Activated naive CD8-positive, alpha-beta T cell (primary cell): ENCODE measurements around the gene CCDC85C.

ENCODE experiments used
- H3K27ac Mint-ChIP-seq: one replicate; pipeline ENCODE4 v1.8.0; 2021; ENCODE audit warnings: mixed read lengths
- H3K27me3 Mint-ChIP-seq: one replicate; pipeline ENCODE4 v1.8.0; 2021; ENCODE audit warnings: mixed read lengths
- H3K36me3 Mint-ChIP-seq: one replicate; pipeline ENCODE4 v1.8.0; 2021; ENCODE audit warnings: mixed read lengths
- H3K4me1 Mint-ChIP-seq: one replicate; pipeline ENCODE4 v1.8.0; 2021; ENCODE audit warnings: low read depth, mixed read lengths
- H3K4me3 Mint-ChIP-seq: one replicate; pipeline ENCODE4 v1.8.0; 2021; ENCODE audit warnings: mild to moderate bottlenecking, mixed read lengths
- H3K9me3 Mint-ChIP-seq: one replicate; pipeline ENCODE4 v1.8.0; 2021; ENCODE audit warnings: low read depth, mixed read lengths

The CCDC85C gene

DNA sequence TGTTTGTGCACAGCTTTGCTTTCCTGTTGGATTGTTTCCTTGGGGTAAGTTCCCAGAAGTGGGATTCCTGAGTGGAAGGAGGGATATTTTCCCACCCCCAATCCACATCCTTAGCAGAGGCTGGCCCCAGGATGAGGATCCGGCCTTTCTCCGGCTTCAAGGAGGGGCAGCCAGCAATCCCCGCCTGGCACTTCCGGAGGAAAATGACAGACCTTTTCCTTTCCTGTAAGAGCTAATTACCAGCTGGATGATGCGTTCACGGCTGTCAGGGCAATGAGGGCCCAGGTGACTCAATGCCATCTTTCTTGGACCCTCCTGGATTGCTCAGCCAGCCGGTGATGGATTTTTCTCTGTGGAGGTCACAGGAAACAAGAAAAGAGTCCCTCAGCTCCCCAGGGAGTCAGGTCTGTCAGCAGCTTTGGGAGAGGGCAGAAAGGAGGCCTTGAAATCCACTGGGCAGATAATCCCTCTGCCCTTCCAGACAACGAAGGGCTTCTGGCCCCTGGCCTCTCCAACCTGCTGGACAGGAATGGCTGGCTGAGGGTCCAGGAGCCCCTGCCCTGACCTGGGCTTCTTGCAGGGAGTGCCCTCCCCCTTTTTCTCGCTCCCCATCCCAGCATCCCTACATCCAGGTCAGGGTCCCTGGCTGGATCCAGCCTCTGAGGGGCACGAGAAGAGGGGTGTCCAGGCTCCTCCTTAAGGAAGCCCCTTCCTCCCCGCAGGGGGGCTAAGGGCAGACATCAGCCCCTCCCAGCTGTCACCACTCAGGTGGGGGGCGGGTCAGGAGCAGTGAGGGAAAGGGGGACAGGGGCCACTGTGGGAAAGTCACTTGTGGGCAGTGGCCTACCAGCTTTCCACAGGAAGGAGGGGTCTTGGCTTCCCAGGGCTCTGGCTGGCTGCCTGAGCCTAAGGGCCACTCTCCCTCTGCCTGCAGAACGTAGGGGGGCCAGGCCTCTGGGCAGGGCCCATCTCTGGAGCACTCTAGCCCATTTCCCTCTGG is 16.1 kb upstream of the CCDC85C start:
- Mint-ChIP-seq H3K27me3 (peaks cover 19% of the 10 kb centered on the region), H3K4me3 (no peak overlapping the region), H3K27ac (no peak overlapping the region), H3K4me1 (peaks cover 1% of the 10 kb centered on the region), H3K36me3 (no peaks in the 10 kb centered on the region), H3K9me3 (no peaks in the 10 kb centered on the region)

DNA sequence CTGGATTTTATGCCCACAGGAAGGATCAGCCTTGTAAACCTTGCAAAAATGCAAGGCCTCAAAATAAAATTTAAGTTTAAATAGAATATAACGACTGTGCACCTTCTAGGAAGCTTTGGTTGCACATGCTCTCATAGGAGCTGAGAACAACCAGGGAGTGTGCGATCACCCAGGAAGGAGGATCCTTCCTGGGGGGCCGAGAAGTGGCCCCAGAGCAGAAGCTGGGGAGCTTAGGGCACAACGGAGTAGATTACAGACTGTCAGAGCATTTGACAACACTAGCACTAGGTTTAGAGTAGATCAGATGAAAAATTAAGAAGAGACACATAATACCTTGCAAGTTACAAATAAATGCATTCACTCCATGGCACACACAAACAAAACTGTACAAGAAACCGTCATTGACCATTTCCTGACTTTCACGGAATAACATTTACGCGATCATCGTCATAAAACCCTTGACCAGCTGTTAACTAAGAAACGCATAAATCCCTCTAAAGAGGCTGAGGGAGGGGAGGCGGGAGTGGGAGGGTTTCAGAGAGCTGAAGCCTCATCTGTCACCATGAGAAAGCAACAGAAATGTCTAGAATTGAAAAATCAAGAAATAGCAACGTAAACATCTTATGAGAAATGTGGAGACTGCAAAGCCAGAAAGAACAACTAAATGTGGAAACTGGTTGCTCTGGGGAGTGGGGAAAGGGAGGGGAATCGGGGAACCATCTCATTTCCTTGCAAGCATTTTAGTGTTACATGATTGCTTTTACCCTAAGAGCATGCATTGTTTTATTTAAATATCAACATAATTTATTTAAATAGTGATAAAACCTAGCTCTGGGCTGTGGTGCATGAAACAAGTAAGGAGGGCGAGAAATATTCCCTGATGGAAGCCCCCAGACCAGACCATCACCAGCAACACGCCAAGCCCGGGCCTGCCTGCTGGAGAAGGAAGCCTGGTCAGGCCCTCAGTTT is 13.1 kb upstream of the CCDC85C start:
- Mint-ChIP-seq H3K4me1 (peaks cover 1% of the 10 kb centered on the region), H3K36me3 (no peaks in the 10 kb centered on the region), H3K27ac (no peak overlapping the region), H3K4me3 (no peak overlapping the region), H3K9me3 (no peaks in the 10 kb centered on the region), H3K27me3 (peaks cover 11% of the 10 kb centered on the region)

DNA sequence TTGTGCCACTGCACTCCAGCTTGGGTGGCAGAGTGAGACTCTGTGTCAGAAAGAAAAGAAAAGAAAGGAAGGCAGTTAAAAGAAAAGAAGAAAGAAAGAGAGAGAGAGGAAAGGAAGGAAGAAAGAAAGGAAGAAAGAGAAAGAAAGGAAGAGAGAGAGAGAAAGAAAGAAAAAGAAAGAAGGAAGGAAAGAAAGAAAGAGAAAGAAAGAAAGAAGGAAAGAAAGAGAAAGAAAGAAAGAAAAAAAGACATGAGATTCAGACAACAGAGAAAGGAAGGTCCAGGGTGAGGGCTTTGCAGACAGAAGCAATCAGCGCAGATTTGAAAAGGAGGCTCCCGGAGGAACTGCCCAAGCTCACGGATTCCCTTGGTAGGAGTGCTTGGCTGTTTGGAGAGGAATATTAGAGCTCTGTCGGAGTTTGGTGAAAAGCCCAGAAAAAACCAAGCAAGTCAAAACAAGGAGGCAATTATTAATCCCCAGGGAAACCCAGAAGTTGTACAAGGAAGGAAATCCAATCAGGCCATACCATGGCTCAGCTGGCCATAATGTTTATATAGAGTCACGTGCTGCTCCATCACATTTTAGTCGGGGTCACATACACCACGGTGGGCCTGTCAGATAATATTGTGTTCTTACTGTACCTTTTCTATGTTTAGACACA is 11.6 kb upstream of the CCDC85C start:
- Mint-ChIP-seq H3K27ac (no peak overlapping the region), H3K27me3 (peaks cover 9% of the 10 kb centered on the region), H3K9me3 (no peaks in the 10 kb centered on the region), H3K4me3 (no peak overlapping the region), H3K36me3 (no peaks in the 10 kb centered on the region), H3K4me1 (peaks cover 1% of the 10 kb centered on the region)

DNA sequence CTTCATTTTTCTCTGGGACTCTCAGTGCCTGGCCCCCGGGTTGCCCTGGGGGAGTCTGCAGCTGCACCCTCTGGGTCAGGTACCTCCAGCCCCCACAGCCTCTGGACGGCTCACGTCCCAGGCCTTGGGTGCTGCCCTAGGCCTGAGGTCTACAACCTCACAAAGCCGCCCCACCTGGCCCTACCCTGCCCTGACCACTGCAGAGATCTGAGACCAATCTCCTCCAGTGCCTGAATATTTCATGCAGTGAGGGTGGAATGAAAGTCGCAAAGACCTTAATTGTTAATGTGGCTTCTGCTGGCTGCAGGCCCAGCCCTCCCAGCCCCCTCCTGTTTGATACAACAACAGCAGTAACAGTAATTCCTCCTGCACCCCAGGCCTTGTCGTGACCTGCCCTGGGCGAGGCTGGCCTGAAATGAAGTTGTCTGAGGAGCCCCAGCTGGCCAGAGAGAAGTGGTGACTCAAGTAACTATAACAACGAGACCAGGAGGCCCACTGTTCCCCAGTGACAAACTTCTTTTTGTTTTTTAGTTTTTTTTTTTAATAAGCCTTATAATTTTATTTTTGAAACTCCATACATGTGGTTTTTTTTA is 8.8 kb upstream of the CCDC85C start:
- Mint-ChIP-seq H3K4me1 (peaks cover 3% of the 10 kb centered on the region), H3K9me3 (no peaks in the 10 kb centered on the region), H3K36me3 (no peaks in the 10 kb centered on the region), H3K27ac (no peak overlapping the region), H3K4me3 (no peak overlapping the region), H3K27me3 (peaks cover 8% of the 10 kb centered on the region)

DNA sequence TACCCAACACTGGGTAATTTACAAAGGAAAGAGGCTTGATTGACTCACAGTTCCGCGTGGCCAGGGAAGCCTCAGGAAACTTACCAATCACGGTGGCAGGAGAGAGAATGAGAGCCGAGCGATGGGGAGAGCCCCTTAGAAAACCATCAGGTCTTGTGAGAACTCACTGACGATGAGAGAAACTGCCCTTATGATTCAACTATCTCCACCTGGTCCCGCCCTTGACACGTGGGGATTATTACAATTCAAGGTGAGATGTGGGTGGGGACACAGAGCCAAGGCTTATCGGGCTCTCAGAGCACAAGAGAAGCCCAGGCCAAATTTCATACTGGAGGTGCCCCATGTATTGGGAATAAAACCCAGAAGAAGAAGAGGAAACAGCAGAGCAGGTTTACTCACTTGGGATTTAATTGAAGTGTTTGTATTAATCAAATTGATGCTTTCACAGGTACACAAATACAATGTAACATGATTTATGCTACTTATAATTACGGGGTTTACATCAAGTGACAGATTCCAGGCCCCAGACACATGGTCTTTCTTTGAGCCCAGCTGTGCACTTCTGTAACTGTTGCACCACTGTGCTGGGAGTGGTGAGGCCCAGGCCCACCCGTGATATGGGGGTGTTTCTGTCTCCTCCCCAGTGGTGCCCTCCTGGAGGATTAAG is 8.2 kb upstream of the CCDC85C start:
- Mint-ChIP-seq H3K27ac (no peak overlapping the region), H3K27me3 (peaks cover 7% of the 10 kb centered on the region), H3K36me3 (no peaks in the 10 kb centered on the region), H3K4me1 (peaks cover 3% of the 10 kb centered on the region), H3K4me3 (no peak overlapping the region), H3K9me3 (no peaks in the 10 kb centered on the region)

DNA sequence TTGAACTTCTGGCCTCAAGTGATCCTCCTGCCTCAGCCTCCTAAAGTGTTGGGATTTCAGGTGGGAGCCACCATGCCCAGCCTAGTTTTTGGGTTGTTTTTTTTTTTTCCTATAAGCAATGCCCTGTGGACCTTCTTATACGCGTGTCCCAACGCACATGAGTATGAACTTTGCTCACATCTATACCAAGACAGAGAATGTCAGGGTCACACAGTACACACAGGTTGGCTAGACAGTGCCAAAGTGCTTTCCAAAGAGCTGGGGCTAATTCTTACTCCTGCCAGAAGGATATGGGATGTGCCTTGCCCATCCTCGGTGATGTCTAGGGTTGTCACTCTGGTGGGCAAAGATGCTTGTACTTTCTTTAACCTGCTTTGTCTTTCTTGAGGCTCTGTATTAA is 7.6 kb upstream of the CCDC85C start:
- H3K27me3 Mint-ChIP-seq: peaks cover 5% of the 10 kb centered on the region
- no peaks in the 10 kb centered on the region for H3K9me3 Mint-ChIP-seq
- H3K4me1 Mint-ChIP-seq: peaks cover 3% of the 10 kb centered on the region
- no peak overlapping the region for H3K4me3 Mint-ChIP-seq
- no peaks in the 10 kb centered on the region for H3K36me3 Mint-ChIP-seq
- H3K27ac Mint-ChIP-seq: no peak overlapping the region

DNA sequence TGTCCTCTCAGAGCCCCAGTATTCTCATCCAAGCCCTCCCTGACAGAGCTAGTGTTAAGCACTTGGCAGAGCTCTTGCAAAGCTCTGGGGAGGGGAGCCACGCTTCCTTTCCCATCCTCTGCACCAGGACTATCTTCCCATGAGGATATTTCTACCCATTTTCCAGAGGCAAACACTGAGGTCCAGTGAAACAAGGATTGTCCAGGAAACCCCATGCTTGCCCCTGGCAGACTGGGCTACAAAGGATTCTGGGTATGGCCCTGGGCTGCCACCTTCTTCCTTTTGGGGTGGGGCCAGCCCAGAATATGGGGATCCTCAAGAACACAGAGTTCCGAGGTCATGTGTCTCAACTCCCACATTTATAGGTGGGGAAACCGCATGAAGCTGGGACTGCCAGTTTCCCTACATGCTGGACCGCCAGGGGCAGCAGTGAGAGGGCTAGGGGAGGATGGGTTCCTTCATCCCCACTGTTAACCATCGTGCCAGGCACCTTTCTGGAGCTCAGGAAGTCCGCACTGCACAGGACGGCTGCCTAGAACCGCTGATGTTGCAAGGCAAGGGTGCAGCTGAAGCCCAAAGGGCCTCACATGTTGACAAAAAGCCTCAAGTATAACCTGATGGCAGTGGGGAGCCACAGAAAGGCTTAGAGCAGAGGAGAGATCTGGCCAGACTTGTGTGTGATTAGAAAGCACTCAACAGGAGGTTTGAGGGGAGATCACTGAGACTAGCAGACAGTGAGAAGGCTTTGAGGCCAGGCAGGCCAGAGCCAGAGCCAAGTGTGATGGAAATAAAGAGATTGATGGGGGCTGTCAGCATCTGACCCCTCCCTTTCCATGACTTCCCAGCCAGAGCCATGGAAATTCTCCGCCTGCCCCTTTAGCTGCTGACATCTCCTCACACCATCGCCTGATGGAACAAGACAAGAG is 5.5 kb upstream of the CCDC85C start:
- Mint-ChIP-seq H3K27me3 (no peaks in the 10 kb centered on the region), H3K4me1 (peaks cover 8% of the 10 kb centered on the region), H3K36me3 (no peaks in the 10 kb centered on the region), H3K4me3 (no peak overlapping the region), H3K27ac (no peak overlapping the region), H3K9me3 (no peaks in the 10 kb centered on the region)

DNA sequence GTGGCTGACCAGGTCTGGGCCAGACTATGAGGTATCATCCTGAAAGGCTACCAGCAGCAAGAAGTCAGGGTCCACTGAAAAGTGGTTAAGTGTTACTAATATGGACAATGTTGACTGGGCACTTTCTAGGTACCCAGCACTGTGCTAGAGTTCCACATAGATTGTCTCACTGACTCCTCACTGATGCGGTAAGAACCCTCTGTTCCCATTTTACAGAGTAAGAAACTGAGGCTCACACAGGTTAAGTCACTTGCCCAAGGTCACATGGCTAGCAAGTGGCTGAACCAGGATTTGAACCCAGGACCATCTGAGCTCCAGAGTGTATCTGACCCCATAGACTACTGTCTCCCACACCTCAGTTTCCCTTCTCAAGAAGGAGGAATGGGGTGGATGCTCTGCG is 4.6 kb upstream of the CCDC85C start:
- Mint-ChIP-seq H3K9me3 (no peaks in the 10 kb centered on the region), H3K27ac (no peak overlapping the region), H3K4me1 (peaks cover 8% of the 10 kb centered on the region), H3K36me3 (no peaks in the 10 kb centered on the region), H3K27me3 (no peaks in the 10 kb centered on the region), H3K4me3 (no peak overlapping the region)

DNA sequence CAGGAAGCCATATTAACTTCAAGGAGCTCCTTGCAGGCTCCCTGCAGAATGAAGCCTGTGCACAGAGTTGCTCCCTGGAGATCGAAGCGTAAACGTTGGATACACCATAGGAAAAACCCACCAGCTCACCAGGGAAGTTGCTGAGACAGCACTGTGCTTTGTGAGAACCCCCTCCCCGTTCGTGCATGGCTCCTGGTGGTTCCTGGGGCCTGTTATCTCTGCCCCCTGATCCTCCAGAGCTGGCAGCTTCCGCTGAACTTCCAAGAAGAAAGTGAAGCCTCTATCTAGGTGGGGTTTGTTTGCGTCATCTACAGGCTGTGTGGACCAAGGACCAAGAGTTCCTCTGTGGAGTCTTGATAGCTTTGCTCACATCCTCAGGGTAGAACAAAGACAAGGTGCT is 2.4 kb upstream of the CCDC85C start:
- H3K27ac Mint-ChIP-seq: no peak overlapping the region
- no peaks in the 10 kb centered on the region for H3K36me3 Mint-ChIP-seq
- H3K9me3 Mint-ChIP-seq: no peaks in the 10 kb centered on the region
- no peak overlapping the region for H3K4me3 Mint-ChIP-seq
- peaks cover 21% of the 10 kb centered on the region for H3K4me1 Mint-ChIP-seq
- H3K27me3 Mint-ChIP-seq: no peaks in the 10 kb centered on the region

DNA sequence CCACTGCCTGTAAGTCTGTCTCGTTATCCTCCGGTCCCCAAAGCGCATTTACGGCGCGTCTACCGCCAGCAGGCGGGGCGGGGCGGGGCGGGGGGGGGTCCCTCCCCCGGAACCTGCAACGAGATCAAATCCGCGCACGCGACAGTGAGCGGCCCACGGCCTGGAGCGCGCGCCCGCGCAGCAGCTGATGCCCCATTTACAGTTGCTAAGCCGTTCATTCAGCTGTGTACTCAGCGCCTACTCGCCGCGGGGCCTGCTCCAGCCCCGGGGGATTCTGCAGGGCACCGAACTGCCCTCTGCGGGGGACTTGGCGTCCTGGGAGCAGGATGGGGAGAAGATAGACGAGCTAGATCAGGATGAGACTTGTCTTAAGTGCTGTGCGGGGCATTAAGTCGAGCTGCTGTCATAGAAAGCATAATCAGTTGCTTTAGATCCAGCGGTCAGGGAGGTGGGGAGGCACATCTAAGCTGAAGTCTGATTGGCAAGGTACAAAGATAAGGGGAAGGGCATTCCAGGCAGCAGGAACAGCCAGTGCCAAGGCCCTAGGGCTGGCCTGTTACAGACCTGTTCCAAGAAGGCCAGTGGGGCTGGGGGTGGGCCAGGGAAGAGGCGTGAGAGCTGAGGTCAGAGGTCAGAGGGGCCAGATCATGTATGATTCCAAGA is 1.4 kb upstream of the CCDC85C start:
- Mint-ChIP-seq H3K27ac (peak overlapping the region; percentile 84), H3K27me3 (no peaks in the 10 kb centered on the region), H3K4me1 (peaks cover 28% of the 10 kb centered on the region), H3K9me3 (no peaks in the 10 kb centered on the region), H3K4me3 (peak overlapping the region; percentile 91), H3K36me3 (no peaks in the 10 kb centered on the region)

DNA sequence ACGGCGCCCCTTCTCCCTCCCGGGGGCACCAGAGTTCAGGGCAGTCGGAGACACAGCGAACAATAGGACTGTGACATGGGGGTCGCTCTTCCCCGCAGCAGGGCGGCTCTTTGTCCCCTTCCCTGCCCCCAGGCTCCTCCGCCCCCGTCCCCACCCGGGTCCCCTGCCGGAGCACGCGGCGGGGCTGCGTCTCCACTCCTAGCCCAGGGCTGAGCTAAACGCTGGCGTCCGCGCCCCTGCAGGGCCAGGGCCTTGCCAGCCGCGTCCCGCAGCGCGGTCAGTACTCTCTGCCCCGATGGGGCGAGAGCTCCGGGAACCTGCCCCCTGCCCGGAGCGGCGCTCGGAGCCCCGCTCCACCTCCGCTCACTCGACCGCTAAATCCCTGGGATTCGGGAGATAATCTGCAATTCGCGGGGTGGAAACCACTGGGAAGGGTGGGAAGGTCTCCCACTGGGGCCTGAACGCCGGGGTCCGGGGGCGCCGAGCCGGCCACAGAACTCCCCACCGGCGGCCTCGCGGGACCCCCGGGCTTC is 825 bp upstream of the CCDC85C start:
- H3K27me3 Mint-ChIP-seq: no peaks in the 10 kb centered on the region
- H3K4me3 Mint-ChIP-seq: peak overlapping the region; percentile 91
- H3K9me3 Mint-ChIP-seq: no peaks in the 10 kb centered on the region
- H3K27ac Mint-ChIP-seq: peak overlapping the region; percentile 76
- H3K4me1 Mint-ChIP-seq: peaks cover 31% of the 10 kb centered on the region
- no peaks in the 10 kb centered on the region for H3K36me3 Mint-ChIP-seq

DNA sequence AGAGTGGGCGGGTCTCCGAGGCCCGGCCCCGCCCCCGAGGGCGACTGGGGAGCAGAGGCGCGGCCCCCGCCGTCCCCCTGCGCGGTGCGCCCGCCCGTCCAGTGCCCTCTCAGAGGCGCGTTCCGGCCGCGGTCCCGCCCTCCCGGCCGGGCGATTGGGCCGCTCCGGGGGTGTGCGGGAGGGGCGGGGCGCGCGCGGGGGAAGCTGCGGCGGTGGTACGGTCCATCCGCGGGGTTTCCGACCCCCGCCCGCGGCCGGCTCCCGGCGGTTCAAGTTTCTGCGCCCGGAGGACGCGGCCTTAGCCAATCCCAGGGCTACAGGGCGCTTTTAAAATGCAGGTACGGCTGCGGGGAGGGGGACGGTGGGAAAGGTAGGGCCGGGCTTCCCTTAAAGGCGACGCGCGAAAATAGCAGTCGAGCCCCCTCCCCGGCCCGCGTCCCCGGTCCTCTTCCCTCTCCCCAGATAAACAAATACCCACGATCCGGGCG is 315 bp upstream of the CCDC85C start:
- H3K4me3 Mint-ChIP-seq: peak overlapping the region; percentile 91
- H3K4me1 Mint-ChIP-seq: peaks cover 28% of the 10 kb centered on the region
- no peaks in the 10 kb centered on the region for H3K27me3 Mint-ChIP-seq
- no peaks in the 10 kb centered on the region for H3K36me3 Mint-ChIP-seq
- peak overlapping the region; percentile 76 for H3K27ac Mint-ChIP-seq
- H3K9me3 Mint-ChIP-seq: no peaks in the 10 kb centered on the region
